Transverse colon (tissue), 3 donors: ENCODE data around the gene ADIRF.

Experiments used
- CTCF ChIP-seq, 5 experiments: fragments of 200-600 bp in 3 of 5; fragments of 450-650 bp in 2 of 5; sonication (generic) in 3 of 5; IDR thresholded peaks; 1 replicate in 2 of 5; 2 replicates in 3 of 5; pipeline ENCODE4 v1.5.1; 2016 to 2017; ENCODE audit warnings: antibody characterized with exemption in 5 of 5, inconsistent platforms in 3 of 5, mild to moderate bottlenecking in 2 of 5, moderate library complexity in 1 of 5
- POLR2A ChIP-seq: fragments of 450-650 bp; IDR thresholded peaks from one replicate; pipeline ENCODE4 v1.6.1; 2016; ENCODE audit warnings: antibody characterized with exemption, mild to moderate bottlenecking, moderate library complexity

GRCh38 chr10:86968994-86969355 is 693 bp downstream of the ADIRF start:
- no peak for TF ChIP-seq CTCF (IDR thresholded peaks at IDR 0.05)
- TF ChIP-seq POLR2A, result no peak
